ENCODE results near the gene EPHA7. TPM values are rescaled to one million over a fixed set of nuclear protein-coding genes. Genes with fewer than 3 reads are reported as not detected.

Gene EPHA7
- total RNA-seq, 2 experiments from 2014 or later: not detected

GRCh38 chr6:93209358-93209757 lies 210.0 kb downstream of the EPHA7 start:
- H3K36me3 Mint-ChIP-seq: no peaks in the 10 kb centered on the region
- no peak for DNase-seq
- H3K27me3 Mint-ChIP-seq: no peaks in the 10 kb centered on the region
- H3K9me3 Mint-ChIP-seq: peaks cover 4% of the 10 kb centered on the region
- no peak overlapping the region for H3K27ac Mint-ChIP-seq
- H3K4me1 Mint-ChIP-seq: no peaks in the 10 kb centered on the region
- H3K4me3 Mint-ChIP-seq: no peak overlapping the region

GRCh38 chr6:93196406-93196970 lies 222.9 kb downstream of the EPHA7 start:
- H3K4me1 Mint-ChIP-seq: no peaks in the 10 kb centered on the region

GRCh38 chr6:93194480-93194879 lies 224.9 kb downstream of the EPHA7 start:
- no peak overlapping the region for H3K4me3 Mint-ChIP-seq
- H3K9me3 Mint-ChIP-seq: peaks cover 4% of the 10 kb centered on the region
- no peak for DNase-seq
- no peaks in the 10 kb centered on the region for H3K36me3 Mint-ChIP-seq
- no peak overlapping the region for H3K27ac Mint-ChIP-seq
- H3K4me1 Mint-ChIP-seq: no peaks in the 10 kb centered on the region
- H3K27me3 Mint-ChIP-seq: no peaks in the 10 kb centered on the region

More at GRCh38 chr6:93196406-93196970, 222.9 kb downstream of the EPHA7 start:
- no peak overlapping the region for H3K4me3 Mint-ChIP-seq
- H3K9me3 Mint-ChIP-seq: peaks cover 4% of the 10 kb centered on the region
- DNase-seq: no peak
- H3K27ac Mint-ChIP-seq: no peak overlapping the region
- no peaks in the 10 kb centered on the region for H3K36me3 Mint-ChIP-seq
- H3K27me3 Mint-ChIP-seq: no peaks in the 10 kb centered on the region

GRCh38 chr6:93193868-93194267 lies 225.5 kb downstream of the EPHA7 start:
- no peaks in the 10 kb centered on the region for H3K36me3 Mint-ChIP-seq
- no peak for DNase-seq

More at GRCh38 chr6:93193868-93194267, 225.5 kb downstream of the EPHA7 start:
- H3K9me3 Mint-ChIP-seq: peaks cover 4% of the 10 kb centered on the region
- no peaks in the 10 kb centered on the region for H3K27me3 Mint-ChIP-seq
- no peaks in the 10 kb centered on the region for H3K4me1 Mint-ChIP-seq
- H3K27ac Mint-ChIP-seq: no peak overlapping the region
- no peak overlapping the region for H3K4me3 Mint-ChIP-seq

Data from activated naive CD8-positive, alpha-beta T cell treated with anti-CD3 and anti-CD28 coated beads for 36 hours (primary cell).